Uterus (tissue), 4 donors: ENCODE results near the gene FBLN2. TPM values are rescaled to one million over a fixed set of nuclear protein-coding genes. Genes with fewer than 3 reads are reported as not detected.
"Not testable (repeated sequence)": the region's sequence is repeated elsewhere in the genome, so short reads cannot be mapped to it uniquely, and the experiment has no call there.

ENCODE experiments used
- DNase-seq, 2 donors: peaks; one replicate each; pipeline ENCODE4 v3.0.0-alpha.2; 2019 to 2020
- H3K27ac ChIP-seq, 2 donors: fragments of 200-600 bp; sonication (generic); 1 replicate in 1 of 2; 2 replicates in 1 of 2; pipeline ENCODE4 v1.5.1; 2016 to 2018
- H3K27me3 ChIP-seq, 2 donors: fragments of 200-600 bp; sonication (generic); one replicate each; pipeline ENCODE4 v1.5.1; 2018 to 2019; ENCODE audit warnings: control low read depth in 1 of 2
- H3K36me3 ChIP-seq, 2 donors: fragments of 200-600 bp; sonication (generic); one replicate each; pipeline ENCODE4 v1.5.1; 2019; ENCODE audit warnings: control low read depth in 1 of 2
- H3K4me1 ChIP-seq, 2 donors: fragments of 200-600 bp; sonication (generic); one replicate each; pipeline ENCODE4 v1.5.1; 2018 to 2019; ENCODE audit warnings: control low read depth in 1 of 2
- H3K4me3 ChIP-seq, 2 donors: fragments of 200-600 bp; sonication (generic); 1 replicate in 1 of 2; 2 replicates in 1 of 2; pipeline ENCODE4 v1.5.1; 2018 to 2019; ENCODE audit warnings: mild to moderate bottlenecking in 1 of 2
- H3K9me3 ChIP-seq, 2 donors: fragments of 200-600 bp; sonication (generic); one replicate each; pipeline ENCODE4 v1.5.1; 2019; ENCODE audit warnings: control low read depth in 1 of 2
- CTCF ChIP-seq, 4 experiments: fragments of 200-600 bp in 2 of 4; fragments of 450-650 bp in 2 of 4; sonication (generic) in 2 of 4; IDR thresholded peaks; one replicate each; pipeline ENCODE4 v1.5.1; 2016 to 2019; ENCODE audit warnings: antibody characterized with exemption in 4 of 4, mild to moderate bottlenecking in 2 of 4, moderate library complexity in 1 of 4
- POLR2A ChIP-seq, 2 donors: fragments of 450-650 bp; IDR thresholded peaks; one replicate each; pipeline ENCODE4 v1.6.1; 2016; ENCODE audit warnings: antibody characterized with exemption in 2 of 2, mild to moderate bottlenecking in 1 of 2, moderate library complexity in 1 of 2
- intact Hi-C: fragments of 100-400 bp; cut with DNase I; formaldehyde crosslinking; loops from one replicate; pipeline ENCODE4 v1.15.1; 2023; ENCODE audit warnings: low total_unique reads
- total RNA-seq, 4 donors: library from RNA; depleted of rRNA in 3 of 4; stranded (reverse); fragments of >200 nt in 3 of 4; gene quantifications; one replicate each; pipeline versions ENCODE4 v1.1.0 to v1.2.4, GENCODE V29; 2014 to 2023
- donor health status: DM: yes; HTN: yes; CAD: no.

FBLN2 gene
- total RNA-seq, 4 donors from 2014 or later, result 39.2 to 217 (median 48.6) TPM

GRCh38 chr3:13561376-13561775, 12.5 kb downstream of the FBLN2 start:
- intact Hi-C loops, result no loop called here
- H3K27me3 ChIP-seq, result no peaks in the 10 kb centered on the region

GRCh38 chr3:13561967-13562366, 13.0 kb downstream of the FBLN2 start:
- Histone ChIP-seq H3K27me3 (no peaks in the 10 kb centered on the region), H3K9me3 (no peaks in the 10 kb centered on the region), H3K36me3 (no peaks in the 10 kb centered on the region), H3K27ac (no peak overlapping the region), H3K4me3 (no peak overlapping the region), H3K4me1 (no peaks in the 10 kb centered on the region)
- DNase-seq, result no peak
- no peak for TF ChIP-seq POLR2A (IDR thresholded peaks at IDR 0.05)
- no peak for TF ChIP-seq CTCF (IDR thresholded peaks at IDR 0.05)
- intact Hi-C loops, result no loop called here

More at GRCh38 chr3:13561376-13561775, 12.5 kb downstream of the FBLN2 start:
- Histone ChIP-seq H3K4me1 (no peaks in the 10 kb centered on the region), H3K9me3 (no peaks in the 10 kb centered on the region), H3K27ac (no peak overlapping the region), H3K4me3 (no peak overlapping the region), H3K36me3 (no peaks in the 10 kb centered on the region)
- TF ChIP-seq POLR2A (IDR thresholded peaks at IDR 0.05) (no peak), CTCF (IDR thresholded peaks at IDR 0.05) (no peak)
- no peak for DNase-seq

- H3K27ac ChIP-seq, H3K4me3 ChIP-seq, H3K27me3 ChIP-seq, intact Hi-C loops, H3K9me3 ChIP-seq, H3K36me3 ChIP-seq, H3K4me1 ChIP-seq, DNase-seq: not testable (repeated sequence)
These were observed 13.5 kb downstream of the FBLN2 start for GRCh38 chr3:13562421-13562820.

GRCh38 chr3:13563321-13563720, 14.4 kb downstream of the FBLN2 start:
- intact Hi-C loops, result no loop called here
- H3K36me3 ChIP-seq, result no peaks in the 10 kb centered on the region
- no peak overlapping the region for H3K27ac ChIP-seq
- no peak for DNase-seq
- no peaks in the 10 kb centered on the region for H3K9me3 ChIP-seq
- H3K4me1 ChIP-seq, result no peaks in the 10 kb centered on the region
- no peaks in the 10 kb centered on the region for H3K27me3 ChIP-seq
- H3K4me3 ChIP-seq, result no peak overlapping the region
- TF ChIP-seq CTCF (IDR thresholded peaks at IDR 0.05) (no peak), POLR2A (IDR thresholded peaks at IDR 0.05) (no peak)

- DNase-seq, result no peak
- H3K4me1 ChIP-seq, result no peaks in the 10 kb centered on the region
- no peaks in the 10 kb centered on the region for H3K36me3 ChIP-seq
- TF ChIP-seq CTCF (IDR thresholded peaks at IDR 0.05), result no peak
- no peak for TF ChIP-seq POLR2A (IDR thresholded peaks at IDR 0.05)
- intact Hi-C loops, result no loop called here
- H3K27me3 ChIP-seq, result no peaks in the 10 kb centered on the region
- H3K9me3 ChIP-seq, result no peaks in the 10 kb centered on the region
- no peak overlapping the region for H3K27ac ChIP-seq
- H3K4me3 ChIP-seq, result no peak overlapping the region
These were observed 15.0 kb downstream of the FBLN2 start for GRCh38 chr3:13563911-13564310.
